Pancreas (tissue), 10 donors: ENCODE data around the gene OTUD6A. TPM values are rescaled to one million over a fixed set of nuclear protein-coding genes. Genes with fewer than 3 reads are reported as not detected.

Experiments used
- ATAC-seq, 4 donors: fragments of 200-7000 bp; cut with Tn5 transposase; one replicate each; pipeline versions ENCODE4 v1.8.0 to v1.9.1; 2020; ENCODE audit warnings: mild to moderate bottlenecking in 4 of 4, moderate library complexity in 4 of 4
- DNase-seq, 6 donors: peaks; one replicate each; pipeline ENCODE4 v3.0.0-alpha.2; 2020
- FAIRE-seq: peaks from 2 replicates; lab custom pipeline; 2012; peaks lifted over from hg19 to GRCh38; lab: Jason Lieb, UNC
- H3K27ac ChIP-seq, 4 donors: fragments of 200-600 bp; sonication (generic); 1 replicate in 3 of 4; 2 replicates in 1 of 4; pipeline versions ENCODE4 v1.5.0 to v1.8.0; 2020
- H3K27me3 ChIP-seq, 4 donors: fragments of 200-600 bp; one replicate each; pipeline ENCODE4 v1.8.0; 2021
- H3K36me3 ChIP-seq, 3 donors: fragments of 200-600 bp; sonication (generic) in 1 of 3; one replicate each; pipeline versions ENCODE4 v1.5.0 to v1.8.0; 2020 to 2021
- H3K4me1 ChIP-seq, 3 donors: fragments of 200-600 bp; one replicate each; pipeline ENCODE4 v1.8.0; 2021
- H3K4me3 ChIP-seq, 4 donors: fragments of 200-600 bp; sonication (generic) in 2 of 4; one replicate each; pipeline versions ENCODE4 v1.5.0 to v1.8.0; 2020 to 2021
- H3K9me3 ChIP-seq, 4 donors: fragments of 200-600 bp; one replicate each; pipeline ENCODE4 v1.8.0; 2021
- WGBS, 2 donors: extraction: QIAGEN DNeasy Blood & Tissue Kit; methylation state at CpG; one replicate each; pipeline ENCODE4 v1.1.7; 2013; 5-methylcytosine and 5-hydroxymethylcytosine counted together
- intact Hi-C, 3 donors: fragments of 100-400 bp; cut with DNase I; formaldehyde crosslinking; loops; one replicate each; pipeline versions ENCODE4 v1.11.1 to v1.14.2; 2022
- polyA plus RNA-seq, 2 donors: library from polyadenylated mRNA; stranded (reverse); fragments of 200-250 nt; gene quantifications; one replicate each; pipeline ENCODE4 v1.2.3, GENCODE V29; 2013
- total RNA-seq, 6 donors: library from RNA; stranded (reverse); fragmentation: NEBNext Ultra II Directional in 4 of 6; extraction: Animal tissue kit (Norgen Biotek cat#: 25700) in 4 of 6; gene quantifications; one replicate each; pipeline versions ENCODE4 v1.2.1 to v1.2.4, GENCODE V29; 2021 to 2023
- TF ChIP-seq, protein P1 (sequence below), 4 donors: fragments of 200-600 bp; sonication (generic) in 3 of 4; IDR thresholded peaks; one replicate each; pipeline versions ENCODE4 v1.5.0 to v1.8.0; 2021; ENCODE audit warnings: antibody characterized with exemption in 4 of 4
- donor health status: healthy with polysubstance abuse.
- donor health status: DM: no; HTN: no; CAD: no; lungs with moderate emphysema.
- donor health status: DM: no; HTN: no; CAD: no.
- donor health status: control.
- donor health status: control.
- donor health status: Bipolar disorder and iron deficiency.
- donor health status: DM: yes; HTN: yes; CAD: no.
- donor health status: DM: no; HTN: no; CAD: no.
- donor health status: DM: no; HTN: no; CAD: no.
- donor health status: DM: yes; HTN: yes; CAD: no.

Gene OTUD6A
- total and polyA plus RNA-seq, 8 donors, result not detected

DNA sequence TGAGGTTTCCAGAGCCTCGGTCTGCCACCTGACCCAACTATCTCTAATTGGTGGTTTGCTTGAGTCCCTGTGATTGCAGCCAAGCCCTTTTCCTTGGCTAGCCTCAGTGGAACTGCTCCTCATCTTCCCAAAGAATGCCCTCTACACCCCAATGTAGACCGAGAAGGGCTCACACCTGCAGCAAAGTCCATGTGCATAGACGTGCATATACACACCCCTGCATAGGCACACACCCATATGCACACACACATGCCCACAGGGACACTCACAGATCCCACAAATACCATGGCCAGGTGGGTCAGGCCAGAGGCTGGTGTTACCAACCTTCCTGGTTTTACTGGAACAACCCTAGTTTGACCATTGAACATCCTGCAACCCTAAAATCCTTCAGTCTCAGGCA, 12.9 kb upstream of the OTUD6A start:
- Histone ChIP-seq H3K4me1 (no peaks in the 10 kb centered on the region), H3K4me3 (no peak overlapping the region), H3K9me3 (no peaks in the 10 kb centered on the region), H3K36me3 (no peaks in the 10 kb centered on the region), H3K27me3 (peaks cover 0 to 8% (median 0%) of the 10 kb centered on the region in 4 donors), H3K27ac (no peak overlapping the region)
- TF ChIP-seq, protein P1, sequence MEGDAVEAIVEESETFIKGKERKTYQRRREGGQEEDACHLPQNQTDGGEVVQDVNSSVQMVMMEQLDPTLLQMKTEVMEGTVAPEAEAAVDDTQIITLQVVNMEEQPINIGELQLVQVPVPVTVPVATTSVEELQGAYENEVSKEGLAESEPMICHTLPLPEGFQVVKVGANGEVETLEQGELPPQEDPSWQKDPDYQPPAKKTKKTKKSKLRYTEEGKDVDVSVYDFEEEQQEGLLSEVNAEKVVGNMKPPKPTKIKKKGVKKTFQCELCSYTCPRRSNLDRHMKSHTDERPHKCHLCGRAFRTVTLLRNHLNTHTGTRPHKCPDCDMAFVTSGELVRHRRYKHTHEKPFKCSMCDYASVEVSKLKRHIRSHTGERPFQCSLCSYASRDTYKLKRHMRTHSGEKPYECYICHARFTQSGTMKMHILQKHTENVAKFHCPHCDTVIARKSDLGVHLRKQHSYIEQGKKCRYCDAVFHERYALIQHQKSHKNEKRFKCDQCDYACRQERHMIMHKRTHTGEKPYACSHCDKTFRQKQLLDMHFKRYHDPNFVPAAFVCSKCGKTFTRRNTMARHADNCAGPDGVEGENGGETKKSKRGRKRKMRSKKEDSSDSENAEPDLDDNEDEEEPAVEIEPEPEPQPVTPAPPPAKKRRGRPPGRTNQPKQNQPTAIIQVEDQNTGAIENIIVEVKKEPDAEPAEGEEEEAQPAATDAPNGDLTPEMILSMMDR (IDR thresholded peaks at IDR 0.05), result no peak
- intact Hi-C loops, result no loop called here
- DNase-seq (no peak), FAIRE-seq (no peak), ATAC-seq (no peak)
- 60 to 71% methylated on average over 3 of the region's 3 CpGs for WGBS, 2 donors

GRCh38 chrX:70049925-70050324, 12.3 kb upstream of the OTUD6A start, which contains the start of gene AWAT2:
AWAT2 (minus strand) TSS chrX:70049938; CDS start chrX:70049932, 6 bp downstream.
- intact Hi-C loops, result no loop called here
- TF ChIP-seq, protein P1 (IDR thresholded peaks at IDR 0.05), result no peak
- 66 to 80% methylated on average over 4 of the region's 4 CpGs for WGBS, 2 donors
- peaks cover 0 to 8% (median 0%) of the 10 kb centered on the region in 4 donors for H3K27me3 ChIP-seq
- DNase-seq (no peak), FAIRE-seq (no peak), ATAC-seq (no peak)
- H3K4me3 ChIP-seq, result no peak within 1 kb of the TSS
- no peaks in the 10 kb centered on the region for H3K4me1 ChIP-seq
- H3K27ac ChIP-seq, result no peak within 1 kb of the TSS
- no peaks in the 10 kb centered on the region for H3K36me3 ChIP-seq
- H3K9me3 ChIP-seq, result no peaks in the 10 kb centered on the region

DNA sequence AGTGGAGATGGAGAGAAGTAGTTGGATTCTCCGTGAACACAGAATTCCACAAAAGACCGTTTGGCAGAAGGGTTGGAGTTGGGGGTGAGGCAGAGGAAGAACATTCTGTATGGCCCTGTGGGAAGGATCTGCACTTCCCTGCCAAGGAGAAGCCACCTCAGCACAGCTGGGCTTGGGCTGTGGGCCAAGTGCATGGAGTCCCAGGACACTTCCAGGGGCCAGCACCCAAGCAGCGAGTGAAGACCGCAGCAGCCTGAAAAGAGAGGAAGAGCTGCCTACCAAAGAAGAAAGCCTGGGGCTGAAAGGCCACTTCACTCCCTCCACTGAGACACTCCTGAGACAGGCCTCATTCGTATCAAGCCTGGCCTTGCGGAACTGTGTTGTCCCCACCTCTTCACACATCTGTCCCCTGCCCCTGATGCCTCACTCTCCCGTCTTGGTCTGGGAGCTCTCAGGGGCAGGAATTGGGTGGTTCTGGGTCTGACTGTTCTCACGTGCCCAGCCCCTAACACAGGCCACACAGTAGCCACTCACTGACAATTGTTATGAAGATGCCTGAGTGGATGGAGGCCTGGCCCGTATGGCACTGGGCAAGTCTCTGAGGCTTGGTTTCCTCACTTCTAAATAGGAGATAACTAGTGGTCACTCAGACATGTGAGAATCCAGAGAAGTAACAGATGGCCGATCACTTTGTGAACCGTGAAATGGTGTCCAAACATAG, 9.2 kb upstream of the OTUD6A start:
- intact Hi-C loops, result no loop called here
- peaks cover 0 to 6% (median 0%) of the 10 kb centered on the region in 4 donors for H3K27me3 ChIP-seq

GRCh38 chrX:70054391-70054790, 7.9 kb upstream of the OTUD6A start:
- intact Hi-C loops, result no loop called here
- TF ChIP-seq, protein P1 (IDR thresholded peaks at IDR 0.05), result no peak
- Histone ChIP-seq H3K27ac (no peak overlapping the region), H3K9me3 (no peaks in the 10 kb centered on the region), H3K4me1 (no peaks in the 10 kb centered on the region), H3K27me3 (peaks cover 0 to 6% (median 0%) of the 10 kb centered on the region in 4 donors), H3K36me3 (no peaks in the 10 kb centered on the region), H3K4me3 (no peak overlapping the region)
- FAIRE-seq (no peak), DNase-seq (no peak), ATAC-seq (no peak)
- WGBS, 2 donors, result 61 to 77% methylated on average over 5 of the region's 5 CpGs

More for the DNA sequence above, 9.2 kb upstream of the OTUD6A start:
- WGBS, 2 donors, result 65 to 76% methylated on average over 11 of the region's 11 CpGs
- Histone ChIP-seq H3K36me3 (no peaks in the 10 kb centered on the region), H3K4me1 (no peaks in the 10 kb centered on the region), H3K27ac (no peak overlapping the region), H3K9me3 (no peaks in the 10 kb centered on the region), H3K4me3 (no peak overlapping the region)
- ATAC-seq (no peak), FAIRE-seq (no peak), DNase-seq (no peak)
- TF ChIP-seq, protein P1 (IDR thresholded peaks at IDR 0.05), result no peak

DNA sequence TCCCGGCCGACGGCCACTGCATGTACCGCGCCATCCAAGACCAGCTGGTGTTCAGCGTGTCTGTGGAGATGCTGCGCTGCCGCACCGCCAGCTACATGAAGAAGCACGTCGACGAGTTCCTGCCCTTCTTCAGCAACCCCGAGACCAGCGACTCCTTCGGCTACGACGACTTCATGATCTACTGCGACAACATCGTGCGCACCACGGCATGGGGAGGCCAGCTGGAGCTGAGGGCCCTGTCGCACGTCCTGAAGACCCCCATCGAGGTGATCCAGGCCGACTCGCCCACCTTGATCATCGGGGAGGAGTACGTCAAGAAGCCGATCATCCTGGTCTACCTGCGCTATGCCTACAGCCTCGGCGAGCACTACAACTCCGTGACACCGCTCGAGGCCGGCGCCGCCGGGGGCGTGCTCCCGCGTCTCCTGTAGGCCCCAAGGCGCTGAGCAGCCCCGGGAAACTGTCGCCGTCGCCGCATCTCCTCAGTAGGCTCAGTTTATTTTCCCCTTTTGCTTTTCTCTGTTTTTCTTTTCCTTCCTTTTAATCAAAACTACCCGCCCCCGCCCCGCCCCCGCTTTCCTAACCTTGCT, 799 bp downstream of the OTUD6A start:
- H3K27ac ChIP-seq, result no peak overlapping the region
- 83 to 91% methylated on average over 52 of the region's 52 CpGs for WGBS, 2 donors
- peaks cover 0 to 14% (median 0%) of the 10 kb centered on the region in 4 donors for H3K27me3 ChIP-seq
- no peaks in the 10 kb centered on the region for H3K9me3 ChIP-seq
- H3K4me1 ChIP-seq, result no peaks in the 10 kb centered on the region
- TF ChIP-seq, protein P1 (IDR thresholded peaks at IDR 0.05), result no peak
- H3K4me3 ChIP-seq, result no peak overlapping the region
- FAIRE-seq, result no peak
- DNase-seq, result no peak
- intact Hi-C loops, result no loop called here
- no peak for ATAC-seq
- no peaks in the 10 kb centered on the region for H3K36me3 ChIP-seq
